Tibial artery (tissue), 4 donors: ENCODE measurements around the gene CPSF3.

Source experiments
- DNase-seq, 2 donors: peaks; one replicate each; pipeline ENCODE4 v3.0.0-alpha.2; 2019
- H3K27ac ChIP-seq, 2 donors: fragments of 200-600 bp; sonication (generic) in 1 of 2; 1 replicate in 1 of 2; 2 replicates in 1 of 2; pipeline ENCODE4 v1.5.1; 2018 to 2019; ENCODE audit warnings: mild to moderate bottlenecking in 1 of 2
- H3K27me3 ChIP-seq, 2 donors: fragments of 200-600 bp; sonication (generic) in 1 of 2; one replicate each; pipeline versions ENCODE4 v1.5.1 to v1.6.0; 2016 to 2019
- H3K36me3 ChIP-seq, 3 donors: fragments of 200-600 bp; sonication (generic) in 2 of 3; one replicate each; pipeline ENCODE4 v1.5.1; 2016 to 2019; ENCODE audit warnings: mild to moderate bottlenecking in 2 of 3
- H3K4me1 ChIP-seq, 4 donors: fragments of 200-600 bp; sonication (generic) in 2 of 4; 1 replicate in 3 of 4; 2 replicates in 1 of 4; pipeline ENCODE4 v1.5.1; 2016 to 2019
- H3K4me3 ChIP-seq, 2 donors: fragments of 200-600 bp; sonication (generic) in 1 of 2; 1 replicate in 1 of 2; 2 replicates in 1 of 2; pipeline ENCODE4 v1.5.1; 2018 to 2019; ENCODE audit warnings: mild to moderate bottlenecking in 2 of 2
- H3K9me3 ChIP-seq, 3 donors: fragments of 200-600 bp; sonication (generic) in 1 of 3; one replicate each; pipeline ENCODE4 v1.5.1; 2016 to 2019
- CTCF ChIP-seq, 2 experiments: fragments of 200-600 bp in 1 of 2; fragments of 450-650 bp in 1 of 2; IDR thresholded peaks; one replicate each; pipeline ENCODE4 v1.5.1; 2017 to 2019; ENCODE audit warnings: antibody characterized with exemption in 2 of 2, mild to moderate bottlenecking in 1 of 2, moderate library complexity in 1 of 2
- intact Hi-C: fragments of 100-400 bp; cut with DNase I; formaldehyde crosslinking; loops from one replicate; pipeline ENCODE4 v1.15.0; 2023; ENCODE audit warnings: low total_unique reads

Gene CPSF3

GRCh38 chr2:9378433-9379390 lies 44.7 kb upstream of the CPSF3 start:
- H3K27me3 ChIP-seq, result no peaks in the 10 kb centered on the region
- peaks cover 0 to 38% (median 4%) of the 10 kb centered on the region in 4 donors for H3K4me1 ChIP-seq
- DNase-seq, result peak; percentile 86 to 88
- peak overlapping the region; percentile 43 to 67 for H3K27ac ChIP-seq
- peaks cover 15 to 80% (median 50%) of the 10 kb centered on the region in 3 donors for H3K36me3 ChIP-seq
- no peak overlapping the region for H3K4me3 ChIP-seq
- intact Hi-C loops, result no loop called here
- no peaks in the 10 kb centered on the region for H3K9me3 ChIP-seq
- no peak for TF ChIP-seq CTCF (IDR thresholded peaks at IDR 0.05)

GRCh38 chr2:9379391-9379755 lies 44.1 kb upstream of the CPSF3 start:
- H3K27me3 ChIP-seq, result no peaks in the 10 kb centered on the region
- no peaks in the 10 kb centered on the region for H3K9me3 ChIP-seq
- no peak for TF ChIP-seq CTCF (IDR thresholded peaks at IDR 0.05)
- peak in 1 of 2 donors; percentile 57 for DNase-seq
- peaks cover 0 to 38% (median 4%) of the 10 kb centered on the region in 4 donors for H3K4me1 ChIP-seq
- H3K4me3 ChIP-seq, result no peak overlapping the region
- intact Hi-C loops, result no loop called here
- H3K36me3 ChIP-seq, result peaks cover 11 to 80% (median 48%) of the 10 kb centered on the region in 3 donors
- H3K27ac ChIP-seq, result peak overlapping the region; percentile 43 to 67

GRCh38 chr2:9380702-9381628 lies 42.5 kb upstream of the CPSF3 start:
- H3K36me3 ChIP-seq, result peaks cover 8 to 79% (median 49%) of the 10 kb centered on the region in 3 donors
- intact Hi-C loops, result no loop called here

DNA sequence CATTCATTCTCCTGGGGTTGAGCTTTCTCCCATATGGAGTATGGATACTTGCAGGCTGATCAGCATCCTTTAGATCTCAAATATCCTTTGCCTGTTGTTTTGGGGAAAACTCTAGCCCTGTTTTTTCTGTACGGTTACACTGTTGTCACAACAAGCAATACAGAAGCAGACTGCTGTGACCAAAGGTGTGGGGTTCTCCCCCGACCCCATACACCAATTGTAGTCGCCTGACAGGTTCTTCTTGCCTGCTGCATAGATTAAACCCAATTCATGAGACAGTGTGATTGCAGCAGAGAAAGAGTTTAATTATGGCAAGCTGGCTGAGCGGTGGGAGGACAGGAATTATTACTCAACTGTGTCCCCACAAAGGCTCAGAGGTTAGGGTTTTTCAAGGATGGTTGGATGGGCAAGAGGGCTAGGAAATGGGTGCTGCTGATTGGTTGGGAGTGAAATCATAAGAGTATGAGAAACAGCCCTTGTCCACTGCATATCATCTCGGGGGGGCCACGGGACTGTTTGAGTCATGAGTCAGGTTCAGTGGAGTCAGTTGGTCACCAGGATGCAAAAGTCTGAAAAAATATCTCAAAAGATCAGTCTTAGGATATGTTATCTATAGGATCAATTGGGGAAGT lies 40.7 kb upstream of the CPSF3 start:
- peaks cover 0 to 32% (median 4%) of the 10 kb centered on the region in 4 donors for H3K4me1 ChIP-seq
- H3K27me3 ChIP-seq, result no peaks in the 10 kb centered on the region
- H3K4me3 ChIP-seq, result no peak overlapping the region
- H3K36me3 ChIP-seq, result peaks cover 8 to 79% (median 53%) of the 10 kb centered on the region in 3 donors
- peak in 1 of 2 donors; percentile 19 for DNase-seq
- no peak overlapping the region for H3K27ac ChIP-seq
- no peak for TF ChIP-seq CTCF (IDR thresholded peaks at IDR 0.05)
- no peaks in the 10 kb centered on the region for H3K9me3 ChIP-seq
- intact Hi-C loops, result no loop called here

More at GRCh38 chr2:9380702-9381628, 42.5 kb upstream of the CPSF3 start:
- H3K4me3 ChIP-seq, result no peak overlapping the region
- peaks cover 0 to 38% (median 4%) of the 10 kb centered on the region in 4 donors for H3K4me1 ChIP-seq
- no peak for TF ChIP-seq CTCF (IDR thresholded peaks at IDR 0.05)
- peak; percentile 72 to 74 for DNase-seq
- peak overlapping the region; percentile 40 to 47 for H3K27ac ChIP-seq
- H3K9me3 ChIP-seq, result no peaks in the 10 kb centered on the region
- H3K27me3 ChIP-seq, result no peaks in the 10 kb centered on the region

- Histone ChIP-seq H3K36me3 (peaks cover 21 to 85% (median 71%) of the 10 kb centered on the region in 3 donors), H3K27me3 (no peaks in the 10 kb centered on the region), H3K9me3 (no peaks in the 10 kb centered on the region), H3K4me3 (no peak overlapping the region), H3K4me1 (peaks cover 0 to 15% (median 2%) of the 10 kb centered on the region in 4 donors), H3K27ac (no peak overlapping the region)
- intact Hi-C loops, result no loop called here
- no peak for TF ChIP-seq CTCF (IDR thresholded peaks at IDR 0.05)
- DNase-seq, result peak in 1 of 2 donors; percentile 60
These were observed 38.9 kb upstream of the CPSF3 start for GRCh38 chr2:9384521-9384920.
